Astrocyte (in vitro differentiated cells and primary cell): Measurements from ENCODE around the gene ALDH2. TPM values are rescaled to one million over a fixed set of nuclear protein-coding genes. Genes with fewer than 3 reads are reported as not detected.
A peak's percentile ranks its signal among the peaks of the same experiment; 100 is the strongest.

Experiments
- DNase-seq: peaks from one replicate; pipeline ENCODE4 v3.0.0-alpha.2; 2010; ENCODE audit warnings: low read depth
- FAIRE-seq: peaks from 2 replicates; lab custom pipeline; 2011; peaks lifted over from hg19 to GRCh38; lab: Jason Lieb, UNC
- H2AFZ ChIP-seq: 2 replicates; pipeline ENCODE4 v1.6.0; 2012; ENCODE audit warnings: low read depth, low read length, inconsistent platforms
- H3K27ac ChIP-seq: 2 replicates; pipeline ENCODE4 v1.5.1; 2011; ENCODE audit warnings: low read depth, low read length, inconsistent platforms
- H3K27me3 ChIP-seq: 2 replicates; pipeline ENCODE4 v1.6.0; 2011; ENCODE audit warnings: low read length, inconsistent platforms; ENCODE audit not compliant: insufficient read depth
- H3K36me3 ChIP-seq: 2 replicates; pipeline ENCODE4 v1.5.1; 2011; ENCODE audit warnings: low read length, inconsistent platforms; ENCODE audit not compliant: insufficient read depth
- H3K4me1 ChIP-seq: 2 replicates; pipeline ENCODE4 v1.5.1; 2011; ENCODE audit warnings: low read length, inconsistent platforms; ENCODE audit not compliant: insufficient read depth
- H3K4me2 ChIP-seq: 2 replicates; pipeline ENCODE4 v1.6.0; 2012; ENCODE audit warnings: low read length, inconsistent platforms
- H3K4me3 ChIP-seq: 2 replicates; pipeline ENCODE4 v1.5.1; 2011; ENCODE audit warnings: low read depth, mild to moderate bottlenecking, low read length, inconsistent platforms; ENCODE audit not compliant: insufficient read depth
- H3K79me2 ChIP-seq: 2 replicates; pipeline ENCODE4 v1.6.0; 2012; ENCODE audit warnings: mild to moderate bottlenecking, low read length, inconsistent platforms; ENCODE audit not compliant: insufficient read depth
- H3K9ac ChIP-seq: 2 replicates; pipeline ENCODE4 v1.6.0; 2012; ENCODE audit warnings: mild to moderate bottlenecking, low read length, inconsistent platforms
- H3K9me3 ChIP-seq: 2 replicates; pipeline ENCODE4 v1.5.1; 2012; ENCODE audit warnings: low read depth, mild to moderate bottlenecking, low read length, inconsistent platforms; ENCODE audit not compliant: insufficient read depth
- H4K20me1 ChIP-seq: 2 replicates; pipeline ENCODE4 v1.6.0; 2012; ENCODE audit warnings: low read length, inconsistent platforms; ENCODE audit not compliant: insufficient read depth
- H3K27ac Mint-ChIP-seq: one replicate; pipeline ENCODE4 v1.8.0; 2021; ENCODE audit warnings: mild to moderate bottlenecking, mixed read lengths; ENCODE audit not compliant: unreplicated experiment
- H3K27me3 Mint-ChIP-seq: one replicate; pipeline ENCODE4 v1.8.0; 2021; ENCODE audit warnings: low read depth, mixed read lengths; ENCODE audit not compliant: unreplicated experiment
- H3K36me3 Mint-ChIP-seq: one replicate; pipeline ENCODE4 v1.8.0; 2021; ENCODE audit warnings: low read depth, mixed read lengths; ENCODE audit not compliant: unreplicated experiment
- H3K4me1 Mint-ChIP-seq: one replicate; pipeline ENCODE4 v1.8.0; 2021; ENCODE audit warnings: low read depth, mixed read lengths; ENCODE audit not compliant: unreplicated experiment
- H3K4me3 Mint-ChIP-seq: one replicate; pipeline ENCODE4 v1.8.0; 2021; ENCODE audit warnings: mild to moderate bottlenecking, moderate library complexity, mixed read lengths; ENCODE audit not compliant: unreplicated experiment
- H3K9me3 Mint-ChIP-seq: one replicate; pipeline ENCODE4 v1.8.0; 2021; ENCODE audit warnings: mild to moderate bottlenecking, mixed read lengths; ENCODE audit not compliant: unreplicated experiment
- EZH2 ChIP-seq: IDR thresholded peaks from 2 replicates; pipeline ENCODE4 v1.6.1; 2012; ENCODE audit warnings: mild to moderate bottlenecking, low read length, inconsistent platforms; ENCODE audit not compliant: insufficient read depth
- total RNA-seq: library from RNA; stranded (reverse); gene quantifications from 2 replicates; pipeline ENCODE4 v1.2.1, GENCODE V29; 2021
- TF ChIP-seq, protein P1 (sequence below): IDR thresholded peaks from 2 replicates; pipeline ENCODE4 v1.5.1; 2011; ENCODE audit warnings: low read depth, mild to moderate bottlenecking, inconsistent platforms, low read length, moderate library complexity; ENCODE audit not compliant: insufficient read depth

ALDH2 gene
- total RNA-seq, 1 donor from 2014 or later: 82.0 TPM

DNA sequence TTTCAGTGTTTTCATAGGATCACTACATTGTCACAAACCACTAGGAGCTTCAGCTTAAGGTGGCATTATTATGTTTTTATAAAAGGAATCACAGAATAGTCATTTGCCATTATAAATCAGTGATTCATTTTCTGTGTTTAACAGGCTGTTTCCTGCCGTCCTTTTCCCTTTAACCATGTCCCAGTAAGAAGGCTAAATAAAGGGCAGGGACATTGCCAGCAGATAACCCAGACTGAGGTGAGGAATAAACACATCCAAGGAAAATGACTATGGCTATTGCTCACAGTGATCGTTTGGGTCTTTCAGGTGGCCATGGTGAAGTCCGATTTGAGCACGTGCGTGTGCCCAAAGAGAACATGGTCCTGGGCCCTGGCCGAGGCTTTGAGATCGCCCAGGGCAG, 17.9 kb upstream of the ALDH2 start:
- H3K4me1 Mint-ChIP-seq: no peaks in the 10 kb centered on the region
- no peaks in the 10 kb centered on the region for H3K27me3 Mint-ChIP-seq
- FAIRE-seq: no peak

DNA sequence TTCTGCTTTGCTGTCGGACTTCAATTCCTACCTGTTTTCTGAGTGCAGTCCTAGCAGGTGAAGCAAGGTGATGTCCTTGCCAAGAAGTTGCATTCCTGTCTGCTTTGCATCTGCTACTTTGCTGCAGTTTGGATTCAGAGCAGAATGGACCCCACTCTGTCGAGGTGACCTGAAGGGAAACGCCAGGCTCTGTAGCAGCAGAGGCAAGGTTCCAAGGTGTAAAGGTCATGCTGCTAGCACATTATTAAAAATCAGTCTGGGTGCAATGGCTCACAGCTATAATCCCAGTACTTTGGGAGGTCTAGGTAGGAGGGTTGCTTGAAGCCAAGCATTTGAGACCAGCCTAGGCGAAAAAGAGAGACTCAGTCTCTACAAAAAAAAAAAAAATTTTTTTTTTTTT, 17.3 kb upstream of the ALDH2 start:
- H3K9ac ChIP-seq: no peak overlapping the region
- TF ChIP-seq, protein P1, sequence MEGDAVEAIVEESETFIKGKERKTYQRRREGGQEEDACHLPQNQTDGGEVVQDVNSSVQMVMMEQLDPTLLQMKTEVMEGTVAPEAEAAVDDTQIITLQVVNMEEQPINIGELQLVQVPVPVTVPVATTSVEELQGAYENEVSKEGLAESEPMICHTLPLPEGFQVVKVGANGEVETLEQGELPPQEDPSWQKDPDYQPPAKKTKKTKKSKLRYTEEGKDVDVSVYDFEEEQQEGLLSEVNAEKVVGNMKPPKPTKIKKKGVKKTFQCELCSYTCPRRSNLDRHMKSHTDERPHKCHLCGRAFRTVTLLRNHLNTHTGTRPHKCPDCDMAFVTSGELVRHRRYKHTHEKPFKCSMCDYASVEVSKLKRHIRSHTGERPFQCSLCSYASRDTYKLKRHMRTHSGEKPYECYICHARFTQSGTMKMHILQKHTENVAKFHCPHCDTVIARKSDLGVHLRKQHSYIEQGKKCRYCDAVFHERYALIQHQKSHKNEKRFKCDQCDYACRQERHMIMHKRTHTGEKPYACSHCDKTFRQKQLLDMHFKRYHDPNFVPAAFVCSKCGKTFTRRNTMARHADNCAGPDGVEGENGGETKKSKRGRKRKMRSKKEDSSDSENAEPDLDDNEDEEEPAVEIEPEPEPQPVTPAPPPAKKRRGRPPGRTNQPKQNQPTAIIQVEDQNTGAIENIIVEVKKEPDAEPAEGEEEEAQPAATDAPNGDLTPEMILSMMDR: no peak
- TF ChIP-seq EZH2: no peak
- H3K79me2 ChIP-seq: no peaks in the 10 kb centered on the region
- H2AFZ ChIP-seq: no peak overlapping the region
- no peak overlapping the region for H3K27ac Mint-ChIP-seq
- H3K9me3 Mint-ChIP-seq: no peaks in the 10 kb centered on the region
- H3K4me3 Mint-ChIP-seq: no peak overlapping the region
- no peaks in the 10 kb centered on the region for H4K20me1 ChIP-seq
- H3K36me3 Mint-ChIP-seq: peaks cover 15% of the 10 kb centered on the region
- H3K27ac ChIP-seq: no peak overlapping the region
- H3K4me1 ChIP-seq: no peaks in the 10 kb centered on the region
- no peaks in the 10 kb centered on the region for H3K27me3 ChIP-seq
- no peak overlapping the region for H3K4me2 ChIP-seq
- H3K36me3 ChIP-seq: peaks cover 5% of the 10 kb centered on the region
- H3K27me3 Mint-ChIP-seq: no peaks in the 10 kb centered on the region
- H3K9me3 ChIP-seq: no peaks in the 10 kb centered on the region
- DNase-seq (no peak), FAIRE-seq (no peak)
- no peaks in the 10 kb centered on the region for H3K4me1 Mint-ChIP-seq
- no peak overlapping the region for H3K4me3 ChIP-seq

More for the DNA sequence above, 17.9 kb upstream of the ALDH2 start:
- no peaks in the 10 kb centered on the region for H3K9me3 Mint-ChIP-seq
- H3K27me3 ChIP-seq: no peaks in the 10 kb centered on the region
- no peak overlapping the region for H3K9ac ChIP-seq
- no peaks in the 10 kb centered on the region for H3K79me2 ChIP-seq
- TF ChIP-seq, protein P1: no peak
- TF ChIP-seq EZH2: no peak
- H3K4me3 ChIP-seq: no peak overlapping the region
- H3K27ac ChIP-seq: no peak overlapping the region
- H4K20me1 ChIP-seq: no peaks in the 10 kb centered on the region
- no peak overlapping the region for H3K4me2 ChIP-seq
- no peak overlapping the region for H3K4me3 Mint-ChIP-seq
- peaks cover 15% of the 10 kb centered on the region for H3K36me3 Mint-ChIP-seq
- no peak overlapping the region for H3K27ac Mint-ChIP-seq
- H3K4me1 ChIP-seq: no peaks in the 10 kb centered on the region
- no peak overlapping the region for H2AFZ ChIP-seq
- no peak for DNase-seq
- peaks cover 5% of the 10 kb centered on the region for H3K36me3 ChIP-seq
- H3K9me3 ChIP-seq: no peaks in the 10 kb centered on the region

DNA sequence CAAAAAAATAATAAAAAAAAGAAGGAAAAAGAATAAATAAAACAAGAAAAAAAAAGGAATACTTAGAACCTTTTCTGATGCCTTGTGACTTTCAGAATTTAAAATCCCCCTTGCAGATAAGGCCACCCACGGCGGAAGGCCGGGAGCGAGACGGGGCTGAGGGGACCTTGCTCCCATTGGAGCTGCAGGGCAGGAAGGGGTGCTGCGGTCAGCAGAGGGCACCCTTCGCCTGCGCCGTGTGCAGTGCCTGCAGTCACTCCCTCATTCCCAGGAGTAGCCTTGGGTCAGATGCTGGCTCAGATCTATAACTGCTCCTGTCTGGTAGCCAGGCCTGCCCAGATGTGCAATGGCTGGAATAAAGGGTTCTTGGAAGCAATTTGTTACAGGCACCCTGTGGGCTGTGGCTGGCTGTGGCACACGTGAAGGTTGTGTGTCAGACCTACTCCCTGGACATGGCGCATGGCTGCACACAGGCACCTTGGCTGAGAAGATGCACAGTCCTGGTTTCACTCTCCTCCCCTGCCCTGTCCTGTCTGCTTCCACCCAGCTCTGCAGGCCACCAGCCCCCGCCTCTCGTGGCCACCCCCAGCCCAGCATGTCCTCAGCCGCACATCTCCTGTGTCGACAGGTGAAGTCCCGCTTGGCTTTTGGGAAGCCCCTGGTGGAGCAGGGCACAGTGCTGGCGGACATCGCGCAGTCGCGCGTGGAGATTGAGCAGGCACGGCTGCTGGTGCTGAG, 13.4 kb upstream of the ALDH2 start:
- Histone ChIP-seq H2AFZ (no peak overlapping the region), H3K4me3 (no peak overlapping the region), H3K9ac (no peak overlapping the region), H3K4me2 (no peak overlapping the region), H3K4me1 (peaks cover 16% of the 10 kb centered on the region), H3K79me2 (no peaks in the 10 kb centered on the region), H3K27ac (no peak overlapping the region), H3K9me3 (no peaks in the 10 kb centered on the region), H3K36me3 (no peaks in the 10 kb centered on the region), H4K20me1 (no peaks in the 10 kb centered on the region), H3K27me3 (no peaks in the 10 kb centered on the region)
- H3K9me3 Mint-ChIP-seq: no peaks in the 10 kb centered on the region
- DNase-seq (no peak), FAIRE-seq (no peak)
- no peak overlapping the region for H3K4me3 Mint-ChIP-seq
- H3K27ac Mint-ChIP-seq: no peak overlapping the region
- H3K36me3 Mint-ChIP-seq: peaks cover 8% of the 10 kb centered on the region
- TF ChIP-seq, protein P1: peak; percentile 37
- no peak for TF ChIP-seq EZH2
- H3K4me1 Mint-ChIP-seq: peaks cover 13% of the 10 kb centered on the region
- H3K27me3 Mint-ChIP-seq: peaks cover 2% of the 10 kb centered on the region
